Spleen (tissue), 11 donors: ENCODE results near the gene VWA1. TPM values are rescaled to one million over a fixed set of nuclear protein-coding genes. Genes with fewer than 3 reads are reported as not detected.

Source experiments
- DNase-seq: peaks from one replicate; pipeline ENCODE4 v3.0.0-alpha.2; 2020
- H3K27ac ChIP-seq, 8 donors: fragments of 200-600 bp; sonication (generic) in 7 of 8; 1 replicate in 4 of 8; 2 replicates in 4 of 8; pipeline versions ENCODE4 v1.5.0 to v1.8.0; 2016 to 2021; ENCODE audit warnings: inconsistent platforms in 4 of 8, mild to moderate bottlenecking in 4 of 8, moderate library complexity in 1 of 8
- H3K27me3 ChIP-seq, 7 donors: fragments of 200-600 bp; sonication (generic) in 6 of 7; replicated peaks in 1 of 7; 1 replicate in 4 of 7; 2 replicates in 3 of 7; pipeline versions ENCODE4 v1.5.0 to v1.8.0; 2016 to 2021; ENCODE audit warnings: inconsistent platforms in 3 of 7, mild to moderate bottlenecking in 1 of 7
- H3K36me3 ChIP-seq, 6 donors: fragments of 200-600 bp; sonication (generic) in 5 of 6; 1 replicate in 4 of 6; 2 replicates in 2 of 6; pipeline versions ENCODE4 v1.5.0 to v1.8.0; 2016 to 2021; ENCODE audit warnings: inconsistent platforms in 2 of 6
- H3K4me1 ChIP-seq, 6 donors: fragments of 200-600 bp; sonication (generic) in 5 of 6; 1 replicate in 3 of 6; 2 replicates in 3 of 6; pipeline versions ENCODE4 v1.5.0 to v1.8.0; 2016 to 2021; ENCODE audit warnings: inconsistent platforms in 3 of 6
- H3K4me3 ChIP-seq, 8 donors: fragments of 200-600 bp; sonication (generic) in 7 of 8; 1 replicate in 4 of 8; 2 replicates in 4 of 8; pipeline versions ENCODE4 v1.5.0 to v1.8.0; 2016 to 2021; ENCODE audit warnings: inconsistent platforms in 4 of 8, mild to moderate bottlenecking in 4 of 8, moderate library complexity in 2 of 8
- H3K9me3 ChIP-seq, 8 donors: fragments of 200-600 bp; sonication (generic) in 7 of 8; 1 replicate in 4 of 8; 2 replicates in 4 of 8; pipeline versions ENCODE4 v1.5.0 to v1.8.0; 2016 to 2021; ENCODE audit warnings: inconsistent platforms in 4 of 8
- CTCF ChIP-seq, 11 experiments: fragments of 200-600 bp in 7 of 11; fragments of 450-650 bp in 4 of 11; sonication (generic) in 4 of 11; IDR thresholded peaks in 8 of 11; conservative IDR thresholded peaks in 3 of 11; 1 replicate in 7 of 11; 2 replicates in 4 of 11; pipeline versions ENCODE4 v1.4.0 to v1.8.0; 2016 to 2021; ENCODE audit warnings: antibody characterized with exemption in 11 of 11, inconsistent platforms in 4 of 11, mild to moderate bottlenecking in 1 of 11
- POLR2A ChIP-seq, 3 donors: fragments of 450-650 bp; IDR thresholded peaks; one replicate each; pipeline ENCODE4 v1.5.1; 2017; ENCODE audit warnings: antibody characterized with exemption in 3 of 3, mild to moderate bottlenecking in 1 of 3
- POLR2AphosphoS5 ChIP-seq, 3 donors: sonication (generic); formaldehyde crosslinking; IDR thresholded peaks; one replicate each; pipeline ENCODE4 v1.5.1; 2017; ENCODE audit warnings: antibody characterized with exemption in 3 of 3
- WGBS, 5 donors: extraction: QIAGEN DNeasy Blood & Tissue Kit in 3 of 5; methylation state at CpG; one replicate each; pipeline versions ENCODE4 v1.1.5 to v1.1.7; 2013 to 2018; 5-methylcytosine and 5-hydroxymethylcytosine counted together
- intact Hi-C: fragments of 100-400 bp; cut with DNase I; formaldehyde crosslinking; loops from one replicate; pipeline ENCODE4 v1.15.0; 2023; ENCODE audit warnings: low total_unique reads
- polyA plus RNA-seq, 3 donors: library from polyadenylated mRNA; stranded (reverse); fragments of 200-250 nt; gene quantifications; one replicate each; pipeline ENCODE4 v1.2.1, GENCODE V29; 2013
- total RNA-seq, 7 donors: library from RNA; depleted of rRNA in 3 of 7; stranded (reverse); fragments of >200 nt in 3 of 7; fragmentation: NEBNext Ultra II Directional in 4 of 7; extraction: Animal tissue kit (Norgen Biotek cat#: 25700) in 4 of 7; gene quantifications; one replicate each; pipeline versions ENCODE4 v1.1.0 to v1.2.1, GENCODE V29; 2016 to 2021
- donor health status: healthy with polysubstance abuse.
- donor health status: DM: no; HTN: no; CAD: no; lungs with moderate emphysema.
- donor health status: DM: no; HTN: no; CAD: no.
- donor health status: Bipolar disorder and iron deficiency.
- donor health status: healthy.
- donor health status: DM: no; HTN: no; CAD: no.
- donor health status: DM: yes; HTN: yes; CAD: no.

VWA1 gene
- total and polyA plus RNA-seq, 10 donors, result 3.9 to 18.0 (median 12.4) TPM

GRCh38 chr1:1403653-1404052 lies 31.8 kb upstream of the VWA1 start:
- intact Hi-C loops, result no loop called here
- Histone ChIP-seq H3K27ac (peak overlapping the region in 2 of 8 donors; percentile 1 to 28), H3K4me3 (no peak overlapping the region), H3K4me1 (peaks cover 27 to 89% (median 67%) of the 10 kb centered on the region in 6 donors), H3K9me3 (no peaks in the 10 kb centered on the region), H3K27me3 (no peaks in the 10 kb centered on the region), H3K36me3 (peaks cover 0 to 61% (median 51%) of the 10 kb centered on the region in 6 donors)
- TF ChIP-seq CTCF (IDR thresholded peaks at IDR 0.05 in 8 of 11, conservative IDR thresholded peaks at IDR 0.05 in 3 of 11), result no peak
- peak in 1 of 3 donors; percentile 17 for TF ChIP-seq POLR2AphosphoS5 (IDR thresholded peaks at IDR 0.05)
- no peak for TF ChIP-seq POLR2A (IDR thresholded peaks at IDR 0.05)
- DNase-seq, result no peak
- WGBS, 5 donors, result 75 to 90% (median 80%) methylated on average over 7 of the region's 7 CpGs

DNA sequence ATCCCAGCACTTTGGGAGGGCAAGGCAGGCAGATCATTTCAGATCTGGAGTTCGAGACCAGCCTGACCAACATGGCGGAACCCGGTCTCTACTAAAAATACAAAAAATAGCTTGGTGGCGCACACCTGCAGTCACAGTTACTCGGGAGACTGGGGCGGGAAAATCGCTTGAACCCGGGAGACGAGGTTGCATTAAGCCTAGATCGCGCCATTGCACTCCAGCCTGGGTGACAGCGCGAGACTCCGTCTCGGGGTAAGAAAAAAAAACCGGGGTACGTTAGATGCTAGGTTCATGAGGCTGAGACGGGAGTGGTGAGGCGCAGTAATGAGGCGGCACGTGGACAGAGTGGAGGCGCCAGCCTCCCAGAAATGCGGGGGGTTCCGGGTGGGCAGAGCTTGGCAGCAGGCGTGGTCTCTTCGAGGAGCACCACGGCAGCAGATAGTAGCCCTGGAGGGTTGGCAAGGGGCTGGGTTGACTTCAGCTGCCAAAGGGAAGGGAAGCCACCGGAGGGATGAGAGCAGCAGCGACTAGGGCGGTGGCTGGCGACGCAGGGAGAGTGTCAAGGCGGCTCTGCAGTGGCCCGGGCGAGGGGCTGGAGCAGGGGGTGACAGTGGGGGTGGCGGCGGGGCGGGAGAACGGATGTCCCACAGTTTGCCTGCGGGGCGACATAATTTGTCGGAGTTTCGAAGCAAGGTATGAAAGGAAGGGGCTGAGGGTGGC lies 29.2 kb upstream of the VWA1 start:
- intact Hi-C loops, result no loop called here
- WGBS, 5 donors, result 39 to 43% (median 41%) methylated on average over 43 of the region's 43 CpGs
- TF ChIP-seq CTCF (IDR thresholded peaks at IDR 0.05 in 8 of 11, conservative IDR thresholded peaks at IDR 0.05 in 3 of 11) (no peak), POLR2AphosphoS5 (IDR thresholded peaks at IDR 0.05) (no peak), POLR2A (IDR thresholded peaks at IDR 0.05) (no peak)
- H3K9me3 ChIP-seq, result no peaks in the 10 kb centered on the region
- H3K4me1 ChIP-seq, result peaks cover 20 to 81% (median 60%) of the 10 kb centered on the region in 6 donors
- no peaks in the 10 kb centered on the region for H3K27me3 ChIP-seq
- H3K36me3 ChIP-seq, result peaks cover 0 to 61% (median 45%) of the 10 kb centered on the region in 6 donors
- peak overlapping the region; percentile 85 to 94 (median 90) for H3K27ac ChIP-seq
- peak; percentile 83 for DNase-seq
- H3K4me3 ChIP-seq, result peak overlapping the region; percentile 76 to 100 (median 100)

- no peaks in the 10 kb centered on the region for H3K27me3 ChIP-seq
- peak in 2 of 11 experiments; percentile 19 to 23 for TF ChIP-seq CTCF (IDR thresholded peaks at IDR 0.05 in 8 of 11, conservative IDR thresholded peaks at IDR 0.05 in 3 of 11)
- peak; percentile 45 to 73 (median 69) for TF ChIP-seq POLR2A (IDR thresholded peaks at IDR 0.05)
- peak; percentile 97 to 99 (median 98) for TF ChIP-seq POLR2AphosphoS5 (IDR thresholded peaks at IDR 0.05)
- H3K27ac ChIP-seq, result peak within 1 kb of the TSS; percentile 86 to 94 (median 90)
- H3K4me3 ChIP-seq, result peak within 1 kb of the TSS; percentile 76 to 100 (median 100)
- peaks cover 0 to 53% (median 37%) of the 10 kb centered on the region in 6 donors for H3K36me3 ChIP-seq
- H3K9me3 ChIP-seq, result peaks cover 0 to under 1% (median 0%) of the 10 kb centered on the region in 8 donors
- peak; percentile 97 for DNase-seq
- intact Hi-C loops, result no loop called here
- H3K4me1 ChIP-seq, result peaks cover 20 to 74% (median 53%) of the 10 kb centered on the region in 6 donors
- 0 to 1% (median 1%) methylated on average over 49 to 98 of the region's 98 CpGs for WGBS, 5 donors
These were observed 28.5 kb upstream of the VWA1 start, which contains the start of gene MRPL20 for GRCh38 chr1:1406821-1407635. Gene MRPL20 (minus strand): TSS chr1:1407293. CDS start chr1:1407217, 76 bp downstream.
